Endothelial cell of umbilical vein (primary cell): ENCODE measurements around the gene P2RX1. TPM values are rescaled to one million over a fixed set of nuclear protein-coding genes. Genes with fewer than 3 reads are reported as not detected.

Source experiments
- BruUV-seq: library from RNA; stranded (reverse); fragments of 400-500 nt; replicated peaks from 2 replicates; lab custom pipeline; 2021; lab: Mats Ljungman, UMichigan
- CTCF ChIA-PET: fragments of 300-600, 350-600 bp; sonication (Branson Sonifier 250); formaldehyde crosslinking; loops from one replicate; lab custom pipeline; 2021; ENCODE audit warnings: antibody characterized with exemption, inconsistent platforms; lab: Charles Lee
- POLR2A ChIA-PET: fragments of 300-600, 350-600 bp; sonication (Branson Sonifier 250); formaldehyde crosslinking; loops from one replicate; lab custom pipeline; 2021; ENCODE audit warnings: antibody characterized with exemption, inconsistent platforms; lab: Charles Lee
- DNase-seq: peaks from one replicate; pipeline ENCODE4 v3.0.0-alpha.2; 2011; ENCODE audit warnings: low read depth, low spot score
- FAIRE-seq: peaks from 2 replicates; lab custom pipeline; 2011; peaks lifted over from hg19 to GRCh38; lab: Jason Lieb, UNC
- H2AFZ ChIP-seq: 2 replicates; pipeline ENCODE4 v1.6.0; 2012; ENCODE audit warnings: low read depth, low read length, control low read depth, inconsistent platforms
- H3K27ac ChIP-seq: 2 replicates; pipeline ENCODE4 v1.5.1; 2011; ENCODE audit warnings: low read depth, mild to moderate bottlenecking, control low read depth, low read length, moderate library complexity; ENCODE audit not compliant: insufficient read depth
- H3K27me3 ChIP-seq, 2 experiments: 2 replicates each; pipeline versions ENCODE4 v1.6.0 to v1.6.1; 2011; ENCODE audit warnings: low read length in 2 of 2, mixed read lengths in 1 of 2; ENCODE audit not compliant: control insufficient read depth in 2 of 2, insufficient read depth in 2 of 2
- H3K36me3 ChIP-seq, 2 experiments: 2 replicates in 1 of 2; 3 replicates in 1 of 2; pipeline ENCODE4 v1.5.1; 2011; ENCODE audit warnings: low read length in 2 of 2, mild to moderate bottlenecking in 1 of 2, moderate library complexity in 1 of 2; ENCODE audit not compliant: control insufficient read depth in 2 of 2, insufficient read depth in 2 of 2; ENCODE audit errors: extremely low read depth in 1 of 2
- H3K4me1 ChIP-seq: 3 replicates; pipeline ENCODE4 v1.5.1; 2011; ENCODE audit warnings: mild to moderate bottlenecking, low read length; ENCODE audit not compliant: control insufficient read depth, insufficient read depth; ENCODE audit errors: extremely low read depth
- H3K4me2 ChIP-seq: 2 replicates; pipeline ENCODE4 v1.6.1; 2011; ENCODE audit warnings: low read length, control low read depth, mixed read lengths; ENCODE audit not compliant: insufficient read depth
- H3K4me3 ChIP-seq, 3 experiments: fragments of 200-600 bp in 1 of 3; sonication (generic), shearing (Covaris generic) in 1 of 3; replicated peaks in 1 of 3; 2 replicates each; pipeline ENCODE4 v1.5.1; 2011 to 2016; ENCODE audit warnings: control low read depth in 3 of 3, low read length in 3 of 3, mild to moderate bottlenecking in 2 of 3, inconsistent platforms in 1 of 3, low read depth in 1 of 3, moderate library complexity in 1 of 3; ENCODE audit not compliant: insufficient read depth in 1 of 3
- H3K79me2 ChIP-seq: 2 replicates; pipeline ENCODE4 v1.6.0; 2012; ENCODE audit warnings: low read length, inconsistent platforms; ENCODE audit not compliant: control insufficient read depth, insufficient read depth
- H3K9ac ChIP-seq: replicated peaks from 2 replicates; pipeline ENCODE3; 2011; ENCODE audit warnings: low read length, control low read depth; ENCODE audit not compliant: insufficient read depth; ENCODE audit errors: extremely low read depth
- H3K9me1 ChIP-seq: replicated peaks from 3 replicates; pipeline ENCODE4 v1.6.0; 2011; ENCODE audit warnings: mild to moderate bottlenecking, low read length; ENCODE audit not compliant: control insufficient read depth, insufficient read depth; ENCODE audit errors: extremely low read depth
- H3K9me3 ChIP-seq: replicated peaks from 2 replicates; pipeline ENCODE4 v1.5.1; 2012; ENCODE audit warnings: low read length, inconsistent platforms; ENCODE audit not compliant: control insufficient read depth, insufficient read depth
- H4K20me1 ChIP-seq: replicated peaks from 2 replicates; pipeline ENCODE3; 2011; ENCODE audit warnings: mild to moderate bottlenecking, low read length; ENCODE audit not compliant: control insufficient read depth, insufficient read depth; ENCODE audit errors: extremely low read depth
- EZH2 ChIP-seq: IDR thresholded peaks from 2 replicates; pipeline ENCODE4 v1.6.1; 2012; ENCODE audit warnings: borderline replicate concordance, low read depth, mild to moderate bottlenecking, moderate library complexity, low read length, inconsistent platforms; ENCODE audit not compliant: severe bottlenecking
- FOS ChIP-seq: IDR thresholded peaks from 2 replicates; pipeline ENCODE4 v1.6.1; 2011; ENCODE audit warnings: mild to moderate bottlenecking, low read length, moderate library complexity, borderline replicate concordance; ENCODE audit not compliant: insufficient read depth
- GATA2 ChIP-seq: IDR thresholded peaks from 2 replicates; pipeline ENCODE4 v1.7.0; 2011; ENCODE audit warnings: low read depth, mild to moderate bottlenecking, moderate library complexity, mixed read lengths, low read length; ENCODE audit not compliant: insufficient read length, insufficient read depth
- JUN ChIP-seq: IDR thresholded peaks from 2 replicates; pipeline ENCODE4 v1.6.1; 2011; ENCODE audit warnings: borderline replicate concordance, low read depth; ENCODE audit not compliant: insufficient read length, insufficient read depth
- MYC ChIP-seq: IDR thresholded peaks from one replicate; pipeline ENCODE4 v1.6.1; 2011; ENCODE audit warnings: mild to moderate bottlenecking, low read depth, low read length
- POLR2A ChIP-seq: IDR thresholded peaks from 2 replicates; pipeline ENCODE4 v1.6.1; 2012; ENCODE audit warnings: low read depth, mild to moderate bottlenecking, control low read depth, low read length
- POLR2AphosphoS5 ChIP-seq: IDR thresholded peaks from 2 replicates; pipeline ENCODE4 v1.6.1; 2012; ENCODE audit warnings: low read depth, mild to moderate bottlenecking, control low read depth, low read length, moderate library complexity; ENCODE audit not compliant: insufficient read depth
- dilution Hi-C: fragments of 300-500 bp; cut with MboI; formaldehyde crosslinking; loops from one replicate; pipeline ENCODE4 v1.15.0; 2019; ENCODE audit warnings: low sequenced_read_pairs; ENCODE audit not compliant: extremely low pct_ligation_motif_present
- intact Hi-C: fragments of 100-400 bp; cut with micrococcal nuclease; formaldehyde crosslinking; loops from one replicate; pipeline ENCODE4 v1.10.0; 2022
- polyA plus RNA-seq, 4 experiments: library from polyadenylated mRNA; depleted of rRNA in 3 of 4; stranded (reverse) in 3 of 4; unstranded in 1 of 4; fragments of >200 nt; gene quantifications; 2 replicates each; pipeline versions ENCODE4 v1.2.1 to v1.2.3, GENCODE V29; 2011 to 2012; ENCODE audit warnings: missing spikeins in 1 of 4
- total RNA-seq: library from RNA; stranded (reverse); gene quantifications from 2 replicates; pipeline ENCODE4 v1.2.3, GENCODE V29; 2021
- TF ChIP-seq, protein P1 (sequence below): IDR thresholded peaks from 2 replicates; pipeline ENCODE4 v1.6.1; 2011; ENCODE audit not compliant: insufficient read depth, insufficient read length
- TF ChIP-seq, protein P2 (sequence below), 2 donors: IDR thresholded peaks; 1 replicate in 1 of 2; 2 replicates in 1 of 2; pipeline ENCODE4 v1.5.1; 2011; ENCODE audit warnings: low read length in 2 of 2, mild to moderate bottlenecking in 2 of 2, moderate library complexity in 2 of 2, control low read depth in 1 of 2, inconsistent platforms in 1 of 2, low read depth in 1 of 2; ENCODE audit not compliant: insufficient read depth in 1 of 2; ENCODE audit errors: extremely low read depth in 1 of 2

The P2RX1 gene
- total and polyA plus RNA-seq, 2 donors (not counting 3 experiments of a cell fraction or from before 2014, with no cell fraction given), result not detected

DNA sequence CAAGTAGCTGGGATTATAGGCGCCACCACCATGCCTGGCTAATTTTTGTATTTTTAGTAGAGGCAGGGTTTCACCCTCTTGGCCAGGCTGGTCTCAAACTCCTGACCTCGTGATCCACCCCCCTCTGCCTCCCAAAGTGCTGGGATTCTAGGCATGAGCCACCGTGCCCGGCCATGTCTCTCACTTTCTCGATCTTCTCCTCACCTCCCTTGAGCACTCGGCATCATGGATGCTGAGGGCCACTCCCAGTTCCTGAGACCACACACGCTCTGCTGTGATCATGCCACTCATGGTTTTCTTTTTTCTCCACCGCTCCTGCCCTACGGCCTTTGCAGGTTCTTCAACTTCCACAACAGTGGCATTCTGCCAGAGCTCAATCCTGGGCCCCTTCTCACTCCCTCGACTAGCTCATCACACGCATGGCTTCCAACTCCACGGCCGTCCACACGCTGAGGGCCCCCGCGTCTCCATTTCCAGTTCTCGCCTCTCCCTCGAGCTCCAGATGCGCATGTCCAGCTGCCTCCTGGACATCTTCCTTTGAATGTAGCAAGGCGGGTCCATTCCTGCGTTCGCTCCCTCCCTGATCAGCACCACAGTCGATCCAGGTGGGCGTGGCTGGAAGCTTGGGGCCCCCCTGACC lies 64.7 kb downstream of the P2RX1 start:
- TF ChIP-seq, protein P1, sequence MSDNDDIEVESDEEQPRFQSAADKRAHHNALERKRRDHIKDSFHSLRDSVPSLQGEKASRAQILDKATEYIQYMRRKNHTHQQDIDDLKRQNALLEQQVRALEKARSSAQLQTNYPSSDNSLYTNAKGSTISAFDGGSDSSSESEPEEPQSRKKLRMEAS, result no peak
- no peak for TF ChIP-seq POLR2A
- TF ChIP-seq JUN, result no peak
- no peak for TF ChIP-seq FOS
- no peak for TF ChIP-seq POLR2AphosphoS5
- no peak for TF ChIP-seq MYC
- TF ChIP-seq, protein P2, sequence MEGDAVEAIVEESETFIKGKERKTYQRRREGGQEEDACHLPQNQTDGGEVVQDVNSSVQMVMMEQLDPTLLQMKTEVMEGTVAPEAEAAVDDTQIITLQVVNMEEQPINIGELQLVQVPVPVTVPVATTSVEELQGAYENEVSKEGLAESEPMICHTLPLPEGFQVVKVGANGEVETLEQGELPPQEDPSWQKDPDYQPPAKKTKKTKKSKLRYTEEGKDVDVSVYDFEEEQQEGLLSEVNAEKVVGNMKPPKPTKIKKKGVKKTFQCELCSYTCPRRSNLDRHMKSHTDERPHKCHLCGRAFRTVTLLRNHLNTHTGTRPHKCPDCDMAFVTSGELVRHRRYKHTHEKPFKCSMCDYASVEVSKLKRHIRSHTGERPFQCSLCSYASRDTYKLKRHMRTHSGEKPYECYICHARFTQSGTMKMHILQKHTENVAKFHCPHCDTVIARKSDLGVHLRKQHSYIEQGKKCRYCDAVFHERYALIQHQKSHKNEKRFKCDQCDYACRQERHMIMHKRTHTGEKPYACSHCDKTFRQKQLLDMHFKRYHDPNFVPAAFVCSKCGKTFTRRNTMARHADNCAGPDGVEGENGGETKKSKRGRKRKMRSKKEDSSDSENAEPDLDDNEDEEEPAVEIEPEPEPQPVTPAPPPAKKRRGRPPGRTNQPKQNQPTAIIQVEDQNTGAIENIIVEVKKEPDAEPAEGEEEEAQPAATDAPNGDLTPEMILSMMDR (IDR thresholded peaks at IDR 0.05; ENCODE audit: extremely low read depth in 1 of 2, insufficient read depth in 1 of 2, low read depth in 1 of 2, low read length in 2 of 2), result no peak
- no peak for TF ChIP-seq EZH2
- TF ChIP-seq GATA2, result no peak
- no peak for FAIRE-seq
- Histone ChIP-seq H3K9me3 (no peaks in the 10 kb centered on the region), H3K9me1 (no peaks in the 10 kb centered on the region), H4K20me1 (no peaks in the 10 kb centered on the region), H3K27me3 (no peaks in the 10 kb centered on the region), H3K9ac (no peak overlapping the region), H3K27ac (no peak overlapping the region), H3K79me2 (no peaks in the 10 kb centered on the region), H2AFZ (no peak overlapping the region), H3K36me3 (no peaks in the 10 kb centered on the region), H3K4me3 (no peak overlapping the region), H3K4me1 (no peaks in the 10 kb centered on the region), H3K4me2 (no peak overlapping the region)
- dilution Hi-C loops, result no loop called here
- intact Hi-C loops, result no loop called here
- CTCF ChIA-PET, result interaction anchor here (0.7 to 2.0 kb wide), 3 partner anchors 27 to 62 kb away, joined by 3 to 6 read pairs (median 3); no protein-coding TSS in a partner anchor
- BruUV-seq, result no TSS peak
- no peak for DNase-seq
- POLR2A ChIA-PET, result no interaction called here
